AG04450 (cell line): Measurements from ENCODE around the gene C6orf62. TPM values are rescaled to one million over a fixed set of nuclear protein-coding genes. Genes with fewer than 3 reads are reported as not detected.

Experiments used
- CTCF ChIA-PET: fragments of 300-600, 350-600 bp; formaldehyde crosslinking; extraction: SDS; loops from one replicate; lab custom pipeline; 2022; ENCODE audit warnings: antibody characterized with exemption, inconsistent platforms; lab: Charles Lee
- POLR2A ChIA-PET: fragments of 350-600 bp; formaldehyde crosslinking; extraction: SDS; loops from one replicate; lab custom pipeline; 2021; ENCODE audit warnings: antibody characterized with exemption, inconsistent platforms; lab: Yijun Ruan, JAX
- DNase-seq: peaks from one replicate; pipeline ENCODE4 v3.0.0-alpha.2; 2011; ENCODE audit warnings: low read depth, low spot score
- H3K27ac ChIP-seq: one replicate; pipeline ENCODE4 v1.5.1; 2012; ENCODE audit warnings: low read depth, low read length, control low read depth
- H3K27me3 ChIP-seq: one replicate; pipeline ENCODE4 v1.6.0; 2012; ENCODE audit warnings: low read length; ENCODE audit not compliant: control insufficient read depth, insufficient read depth
- H3K4me3 ChIP-seq: 2 replicates; pipeline ENCODE4 v1.5.1; 2011; ENCODE audit warnings: mild to moderate bottlenecking, low read depth, low read length, control low read depth
- H3K9me3 ChIP-seq: 2 replicates; pipeline ENCODE4 v1.5.1; 2012; ENCODE audit warnings: low read length; ENCODE audit not compliant: control insufficient read depth, insufficient read depth
- CTCF ChIP-seq: IDR thresholded peaks from 2 replicates; pipeline ENCODE4 v1.5.1; 2011; ENCODE audit warnings: low read depth, low read length, control low read depth, inconsistent platforms
- polyA plus RNA-seq: library from polyadenylated mRNA; depleted of rRNA; stranded (reverse); fragments of >200 nt; gene quantifications from 2 replicates; pipeline ENCODE4 v1.2.3, GENCODE V29; 2011

The C6orf62 gene
- polyA plus RNA-seq, 1 experiment: 111 TPM

- H3K27me3 ChIP-seq: no peaks in the 10 kb centered on the region
- ChIA-PET POLR2A (no interaction called here), CTCF (interaction anchor here (0.8 to 1.4 kb wide), 8 partner anchors 10 to 107 kb away, joined by 3 to 8 read pairs (median 3); partner anchors contain the start of gene GMNN)
- H3K9me3 ChIP-seq: peaks cover 5% of the 10 kb centered on the region; the same call in 1 of the 2 replicates
- H3K27ac ChIP-seq: peak overlapping the region; percentile 97
- DNase-seq: no peak
- no peak for TF ChIP-seq CTCF
- peak overlapping the region; percentile 99 for H3K4me3 ChIP-seq
Measured at GRCh38 chr6:24667378-24667803, 51.6 kb downstream of the C6orf62 start.

GRCh38 chr6:24666641-24667377, 52.1 kb downstream of the C6orf62 start, which contains the start of the genes ACOT13 and TDP2:
Gene ACOT13, plus strand, starts transcription at chr6:24667077. Its CDS starts 187 bp downstream, at chr6:24667264.
Gene TDP2, minus strand, starts transcription at chr6:24666899. Its CDS starts 37 bp downstream, at chr6:24666862.
- CTCF ChIA-PET: interaction anchor here (0.7 to 1.5 kb wide), 12 partner anchors 9 to 108 kb away, joined by 3 to 8 read pairs (median 3); partner anchors contain the start of gene GMNN
- H3K4me3 ChIP-seq: peak within 1 kb of the TSS; percentile 99

GRCh38 chr6:24666097-24666640, 52.8 kb downstream of the C6orf62 start:
- ChIA-PET CTCF (interaction anchor here (0.7 to 1.8 kb wide), 11 partner anchors 8 to 405 kb away, joined by 3 to 8 read pairs (median 3); no protein-coding TSS in a partner anchor), POLR2A (no interaction called here)
- H3K9me3 ChIP-seq: peaks cover 3% of the 10 kb centered on the region; the same call in 1 of the 2 replicates
- H3K27ac ChIP-seq: peak overlapping the region; percentile 87
- peak overlapping the region; percentile 99 for H3K4me3 ChIP-seq
- no peak for TF ChIP-seq CTCF
- no peaks in the 10 kb centered on the region for H3K27me3 ChIP-seq
- no peak for DNase-seq

More at GRCh38 chr6:24666641-24667377, 52.1 kb downstream of the C6orf62 start, which contains the start of the genes ACOT13 and TDP2:
- DNase-seq: peak; percentile 93
- POLR2A ChIA-PET: no interaction called here
- H3K9me3 ChIP-seq: peaks cover 3% of the 10 kb centered on the region; the same call in 1 of the 2 replicates
- TF ChIP-seq CTCF: peak; percentile 64
- H3K27me3 ChIP-seq: no peaks in the 10 kb centered on the region
- peak within 1 kb of the TSS; percentile 97 for H3K27ac ChIP-seq

- H3K4me3 ChIP-seq: no peak overlapping the region
- no peak for DNase-seq
- CTCF ChIA-PET: interaction anchor here (0.6 to 1.8 kb wide), 2 partner anchors 81 to 234 kb away, joined by 4 to 5 read pairs; no protein-coding TSS in a partner anchor
Measured at GRCh38 chr6:24664046-24664987, 54.6 kb downstream of the C6orf62 start.

More at GRCh38 chr6:24664046-24664987, 54.6 kb downstream of the C6orf62 start:
- TF ChIP-seq CTCF: no peak
- POLR2A ChIA-PET: no interaction called here
- Histone ChIP-seq H3K9me3 (peaks cover 3% of the 10 kb centered on the region; the same call in 1 of the 2 replicates), H3K27me3 (no peaks in the 10 kb centered on the region), H3K27ac (no peak overlapping the region)
